ENCODE measurements around the gene SMPD4.
"Not testable (repeated sequence)": the region's sequence is repeated elsewhere in the genome, so short reads cannot be mapped to it uniquely, and the experiment has no call there.

DNA sequence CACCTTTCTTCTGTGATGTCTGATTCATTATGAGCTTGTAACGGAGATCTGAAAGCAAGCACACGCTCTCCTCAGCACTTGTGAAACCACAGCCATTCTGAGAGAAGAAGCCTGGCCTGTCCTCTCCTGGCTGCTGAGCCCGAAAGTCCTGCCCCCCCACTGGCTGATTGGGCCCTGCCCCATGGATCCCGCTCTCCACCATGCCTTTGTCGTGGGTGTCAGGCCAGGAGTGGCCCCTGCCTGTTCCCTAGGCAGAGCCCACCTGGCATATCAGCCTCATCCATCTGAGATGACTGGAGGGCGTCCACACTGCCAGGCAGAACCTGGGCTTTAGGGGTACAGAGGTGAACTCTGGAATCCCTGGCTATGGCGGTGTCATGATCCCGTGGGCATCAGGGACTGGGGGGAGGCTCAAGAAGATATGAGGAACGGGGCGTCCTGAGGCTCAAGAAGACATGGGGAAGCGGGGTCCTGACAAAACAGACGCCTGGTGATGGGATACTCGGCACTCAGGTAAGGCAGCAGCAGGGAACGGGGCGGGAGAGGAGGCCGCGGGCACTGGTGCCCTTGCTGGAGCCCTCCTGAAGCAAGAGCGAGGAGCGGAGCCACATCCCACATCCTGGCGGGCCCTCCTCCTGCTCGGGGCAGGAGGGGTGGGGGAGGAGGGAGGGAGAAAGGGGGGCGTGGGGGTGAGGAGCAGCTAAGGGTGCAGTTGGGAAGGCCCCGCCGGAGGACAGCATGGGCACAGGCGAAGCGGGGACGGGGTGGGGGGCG, 37.9 kb downstream of the SMPD4 start:
- TF ChIP-seq, protein P1, sequence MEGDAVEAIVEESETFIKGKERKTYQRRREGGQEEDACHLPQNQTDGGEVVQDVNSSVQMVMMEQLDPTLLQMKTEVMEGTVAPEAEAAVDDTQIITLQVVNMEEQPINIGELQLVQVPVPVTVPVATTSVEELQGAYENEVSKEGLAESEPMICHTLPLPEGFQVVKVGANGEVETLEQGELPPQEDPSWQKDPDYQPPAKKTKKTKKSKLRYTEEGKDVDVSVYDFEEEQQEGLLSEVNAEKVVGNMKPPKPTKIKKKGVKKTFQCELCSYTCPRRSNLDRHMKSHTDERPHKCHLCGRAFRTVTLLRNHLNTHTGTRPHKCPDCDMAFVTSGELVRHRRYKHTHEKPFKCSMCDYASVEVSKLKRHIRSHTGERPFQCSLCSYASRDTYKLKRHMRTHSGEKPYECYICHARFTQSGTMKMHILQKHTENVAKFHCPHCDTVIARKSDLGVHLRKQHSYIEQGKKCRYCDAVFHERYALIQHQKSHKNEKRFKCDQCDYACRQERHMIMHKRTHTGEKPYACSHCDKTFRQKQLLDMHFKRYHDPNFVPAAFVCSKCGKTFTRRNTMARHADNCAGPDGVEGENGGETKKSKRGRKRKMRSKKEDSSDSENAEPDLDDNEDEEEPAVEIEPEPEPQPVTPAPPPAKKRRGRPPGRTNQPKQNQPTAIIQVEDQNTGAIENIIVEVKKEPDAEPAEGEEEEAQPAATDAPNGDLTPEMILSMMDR (conservative IDR thresholded peaks at IDR 0.05; ENCODE audit: low read depth, low read length): not testable (repeated sequence)
- not testable (repeated sequence) for TF ChIP-seq POLR2A (IDR thresholded peaks at IDR 0.05; ENCODE audit: low read depth, low read length); CHD1 (IDR thresholded peaks at IDR 0.05; ENCODE audit: low read depth, low read length); SMC3 (IDR thresholded peaks at IDR 0.05; ENCODE audit: low read depth, low read length); FOS (IDR thresholded peaks at IDR 0.05; ENCODE audit: low read depth, low read length); BHLHE40 (IDR thresholded peaks at IDR 0.05; ENCODE audit: low read depth, low read length); CEBPB (IDR thresholded peaks at IDR 0.05; ENCODE audit: low read depth, low read length); RCOR1 (IDR thresholded peaks at IDR 0.05; ENCODE audit: insufficient replicate concordance, low read length)
- TF ChIP-seq, protein P2, sequence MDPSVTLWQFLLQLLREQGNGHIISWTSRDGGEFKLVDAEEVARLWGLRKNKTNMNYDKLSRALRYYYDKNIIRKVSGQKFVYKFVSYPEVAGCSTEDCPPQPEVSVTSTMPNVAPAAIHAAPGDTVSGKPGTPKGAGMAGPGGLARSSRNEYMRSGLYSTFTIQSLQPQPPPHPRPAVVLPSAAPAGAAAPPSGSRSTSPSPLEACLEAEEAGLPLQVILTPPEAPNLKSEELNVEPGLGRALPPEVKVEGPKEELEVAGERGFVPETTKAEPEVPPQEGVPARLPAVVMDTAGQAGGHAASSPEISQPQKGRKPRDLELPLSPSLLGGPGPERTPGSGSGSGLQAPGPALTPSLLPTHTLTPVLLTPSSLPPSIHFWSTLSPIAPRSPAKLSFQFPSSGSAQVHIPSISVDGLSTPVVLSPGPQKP (IDR thresholded peaks at IDR 0.05; ENCODE audit: borderline replicate concordance, low read depth, low read length): not testable (repeated sequence)

All from IMR-90 (cell line).